Measurements from ENCODE around the gene VGLL1. TPM values are rescaled to one million over a fixed set of nuclear protein-coding genes. Genes with fewer than 3 reads are reported as not detected.
A peak's percentile ranks its signal among the peaks of the same experiment; 100 is the strongest.

Gene VGLL1, protein sequence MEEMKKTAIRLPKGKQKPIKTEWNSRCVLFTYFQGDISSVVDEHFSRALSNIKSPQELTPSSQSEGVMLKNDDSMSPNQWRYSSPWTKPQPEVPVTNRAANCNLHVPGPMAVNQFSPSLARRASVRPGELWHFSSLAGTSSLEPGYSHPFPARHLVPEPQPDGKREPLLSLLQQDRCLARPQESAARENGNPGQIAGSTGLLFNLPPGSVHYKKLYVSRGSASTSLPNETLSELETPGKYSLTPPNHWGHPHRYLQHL
- total RNA-seq = not detected

DNA sequence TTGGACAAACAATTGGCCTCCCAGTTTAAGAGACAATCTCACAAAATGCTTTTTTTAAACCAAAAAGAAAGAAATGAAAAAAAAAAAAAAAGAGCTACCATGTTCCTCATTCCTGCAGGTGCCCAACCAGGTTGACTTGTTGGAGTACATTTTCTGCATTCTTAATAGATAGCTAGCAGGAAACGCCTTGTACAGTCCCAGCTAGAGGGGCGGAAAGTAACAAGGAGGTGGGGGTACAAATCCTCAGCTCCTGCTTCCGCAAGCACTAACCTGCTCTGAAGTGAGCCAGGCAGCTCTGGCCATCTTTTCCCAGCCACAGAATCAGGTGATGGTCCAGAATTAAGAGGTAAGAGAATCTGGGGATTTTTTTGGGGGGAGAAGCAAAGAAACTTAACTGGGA is at the start of gene VGLL1:
VGLL1 (plus strand) TSS at position 265 of the 400 bp plus-strand sequence. CDS start 3,806 bp downstream, outside the sequence.
- DNase-seq = no peak

DNA sequence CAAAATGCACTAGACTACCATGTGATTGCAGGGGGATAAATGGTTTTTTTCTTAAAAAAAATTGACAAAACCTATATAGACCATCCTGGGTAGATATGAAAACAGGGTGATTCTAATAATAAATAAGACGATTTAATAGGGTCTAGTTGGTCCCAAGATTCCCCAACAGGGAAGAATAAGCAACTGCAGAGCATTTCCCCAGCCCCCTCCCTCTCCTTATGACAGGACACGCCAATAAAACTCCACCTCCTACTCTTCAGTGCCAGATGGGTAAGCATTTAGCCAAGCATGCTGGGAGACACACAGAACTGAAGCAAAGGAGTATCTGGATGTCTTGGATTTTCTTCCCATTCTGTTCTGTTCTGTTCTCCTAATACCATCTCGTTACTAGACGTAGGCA is 44.4 kb upstream of the VGLL1 start, which contains the start of gene BRS3:
BRS3 (plus strand) TSS at position 301 of the 400 bp plus-strand sequence. CDS start 168 bp downstream, outside the sequence.
- no peak for DNase-seq

DNA sequence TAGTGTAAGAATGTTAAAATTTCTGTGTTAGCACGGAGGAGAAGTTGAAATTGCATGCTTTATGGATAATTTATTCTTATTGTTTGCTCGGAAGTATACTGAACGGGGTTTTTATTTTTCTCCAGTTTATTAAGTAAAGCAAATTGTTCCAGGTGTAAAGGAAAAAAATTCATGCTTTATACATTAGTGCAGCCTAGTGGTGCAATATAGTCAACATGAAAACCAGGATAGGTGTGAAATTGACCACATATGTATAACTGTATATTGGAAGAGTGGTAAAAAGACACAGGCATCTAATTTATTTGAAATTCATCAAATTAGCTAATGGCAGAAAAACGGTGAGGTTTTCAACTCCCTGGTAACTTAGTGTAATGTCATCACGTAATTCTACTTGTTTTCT is 43.3 kb upstream of the VGLL1 start:
- DNase-seq = no peak

DNA sequence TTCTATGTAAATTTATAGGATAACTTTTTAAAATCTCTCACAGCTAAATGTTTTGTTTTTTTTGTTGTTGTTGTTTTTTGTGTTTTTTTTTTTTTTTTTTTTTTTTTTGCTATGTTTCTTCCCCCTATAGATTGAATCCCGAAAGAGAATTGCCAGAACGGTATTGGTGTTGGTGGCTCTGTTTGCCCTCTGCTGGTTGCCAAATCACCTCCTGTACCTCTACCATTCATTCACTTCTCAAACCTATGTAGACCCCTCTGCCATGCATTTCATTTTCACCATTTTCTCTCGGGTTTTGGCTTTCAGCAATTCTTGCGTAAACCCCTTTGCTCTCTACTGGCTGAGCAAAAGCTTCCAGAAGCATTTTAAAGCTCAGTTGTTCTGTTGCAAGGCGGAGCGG is 40.2 kb upstream of the VGLL1 start:
- no peak for DNase-seq

DNA sequence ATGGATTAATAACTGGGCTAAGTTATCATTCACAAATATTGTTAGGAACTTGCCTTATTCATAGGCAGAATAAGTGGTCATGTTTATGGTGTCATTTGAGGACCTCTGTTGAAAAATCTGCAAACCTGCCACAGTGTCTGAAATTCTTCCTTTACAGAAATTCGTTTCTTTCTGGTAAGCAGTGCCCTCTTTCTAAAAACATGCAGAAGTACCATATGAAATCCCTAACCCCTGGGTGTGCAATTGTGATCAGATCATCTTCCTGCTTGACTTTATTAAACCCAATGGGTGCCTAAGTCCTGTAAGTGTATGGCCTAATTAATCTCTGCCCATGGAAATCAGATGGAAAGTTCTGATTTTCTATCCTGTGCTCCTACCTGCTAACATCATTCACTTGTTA is 39.0 kb upstream of the VGLL1 start:
- no peak for DNase-seq

DNA sequence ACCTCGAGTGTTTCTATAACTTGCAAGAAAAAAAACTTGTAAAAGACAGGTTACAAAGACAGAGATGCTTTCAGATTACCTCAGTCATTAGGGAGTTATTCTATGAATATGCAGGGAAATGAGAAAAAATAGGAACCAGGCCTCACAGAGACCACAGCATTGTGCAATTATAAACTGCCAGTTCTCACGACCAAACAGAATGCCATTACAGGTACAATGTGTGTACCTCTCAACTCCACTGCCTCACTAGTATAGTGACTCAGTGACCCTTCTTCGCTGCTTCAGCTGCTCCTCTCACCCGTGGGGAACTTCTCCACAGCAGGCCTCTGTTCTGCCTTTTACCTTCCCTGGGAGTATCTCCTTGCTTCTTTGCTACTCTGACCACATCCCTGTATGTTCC is 37.0 kb upstream of the VGLL1 start:
- DNase-seq = no peak

DNA sequence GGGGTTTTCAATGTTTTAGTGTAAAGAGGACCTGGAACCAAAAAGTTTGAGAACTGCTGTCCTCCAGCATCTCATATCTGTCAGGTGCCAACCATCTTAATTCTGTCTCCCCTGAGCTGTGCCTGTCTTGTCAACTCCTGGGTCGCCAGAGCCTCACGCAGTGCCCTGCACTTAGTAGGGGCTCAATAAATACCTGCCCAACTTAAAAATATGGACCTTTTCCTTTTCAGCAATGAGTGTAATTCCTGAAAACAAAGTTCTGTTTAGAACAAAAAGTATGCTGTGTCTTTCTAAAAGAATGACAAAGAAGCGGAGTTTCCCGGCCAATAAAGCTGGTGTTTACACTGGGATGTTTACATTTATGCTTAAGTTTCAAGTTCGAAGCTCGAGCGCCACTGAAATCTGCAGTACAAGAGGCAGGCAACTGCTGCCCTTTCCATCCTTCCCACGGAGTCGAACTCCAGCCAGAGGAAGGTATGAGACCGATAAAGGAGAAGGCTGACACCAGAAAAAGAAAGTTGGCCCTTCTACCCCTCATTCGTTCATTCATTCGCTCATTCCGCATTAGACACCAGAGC is 35.7 kb upstream of the VGLL1 start:
- DNase-seq = no peak

DNA sequence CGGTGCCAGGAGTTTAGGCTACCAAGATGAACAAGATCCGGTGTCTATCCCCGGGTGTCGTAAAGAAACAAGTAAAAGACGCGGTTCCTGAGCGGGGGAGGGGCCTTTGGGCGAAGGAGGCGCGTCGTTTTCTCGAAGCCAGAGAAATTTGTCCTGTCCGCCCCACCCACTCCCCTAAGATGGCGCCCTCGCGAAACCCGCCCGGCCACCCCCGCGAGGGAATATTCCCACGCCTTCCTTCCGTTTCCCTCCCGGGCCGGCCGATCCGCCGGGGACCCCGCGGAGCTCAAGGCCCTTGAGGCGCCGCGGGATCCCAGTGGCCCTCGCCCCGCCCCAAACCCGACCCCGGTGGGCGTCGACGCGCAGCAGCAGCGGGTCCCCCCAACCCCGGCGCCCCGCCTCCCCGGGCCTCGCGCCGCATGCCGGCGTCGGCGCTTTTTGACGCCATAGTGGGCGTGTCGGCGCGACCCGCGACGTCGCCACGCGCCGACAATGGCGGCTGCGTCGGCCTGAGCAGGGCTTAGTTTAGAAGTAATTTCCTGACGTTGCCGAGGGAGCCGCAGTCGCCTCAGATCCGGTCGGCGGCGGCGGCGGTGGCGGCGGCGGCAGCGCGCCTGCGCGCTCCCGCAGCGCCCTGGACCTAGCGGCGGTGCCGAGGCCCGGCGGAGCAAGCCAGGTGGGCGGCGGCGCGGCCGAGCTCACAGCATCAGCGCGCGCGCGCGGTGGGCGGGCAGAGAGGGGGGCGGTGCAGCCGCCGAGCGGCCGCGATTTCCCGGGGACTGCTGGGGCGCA is 35.1 kb upstream of the VGLL1 start:
- peak; percentile 93 for DNase-seq

DNA sequence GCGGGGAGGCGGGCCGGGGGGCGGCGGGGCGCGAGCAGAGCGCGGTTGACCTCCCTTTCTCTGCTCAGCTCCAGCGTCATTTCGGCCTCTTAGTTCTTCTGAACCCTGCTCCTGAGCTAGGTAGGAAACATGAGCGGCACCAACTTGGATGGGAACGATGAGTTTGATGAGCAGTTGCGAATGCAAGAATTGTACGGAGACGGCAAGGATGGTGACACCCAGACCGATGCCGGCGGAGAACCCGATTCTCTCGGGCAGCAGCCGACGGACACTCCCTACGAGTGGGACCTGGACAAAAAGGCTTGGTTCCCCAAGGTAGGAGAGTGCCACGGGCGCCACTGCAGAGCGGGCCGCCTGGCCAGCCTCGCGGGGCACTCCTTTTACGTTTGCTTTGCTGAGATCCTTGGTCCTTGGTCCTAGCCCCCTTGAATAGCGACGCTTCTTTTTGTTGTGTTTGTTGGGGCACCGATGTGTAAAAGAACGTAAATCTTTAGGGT is 34.4 kb upstream of the VGLL1 start, which contains the start of gene HTATSF1:
HTATSF1 (plus strand) TSS at position 37 of the 497 bp plus-strand sequence; CDS start at position 130, 93 bp downstream.
- DNase-seq = no peak

DNA sequence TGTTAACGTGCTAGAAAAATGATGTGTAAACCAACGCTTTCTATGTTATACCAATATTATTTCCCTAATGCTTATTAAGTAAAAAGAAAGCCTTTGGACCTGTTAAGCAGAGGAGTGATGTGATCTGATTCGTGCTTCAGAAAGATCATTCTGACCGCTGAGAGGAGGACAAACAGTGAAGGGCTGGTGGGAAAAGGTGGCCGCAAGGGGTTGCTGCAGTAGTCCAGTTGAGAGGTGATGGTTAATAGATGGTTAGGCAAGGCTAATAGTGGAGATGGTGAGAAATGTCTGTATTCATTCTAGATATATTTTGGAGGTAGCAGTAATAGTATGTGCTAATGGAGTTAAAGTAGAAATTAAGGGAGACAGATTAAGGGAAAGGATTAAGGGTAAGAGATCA is 12.9 kb upstream of the VGLL1 start:
- DNase-seq = no peak

DNA sequence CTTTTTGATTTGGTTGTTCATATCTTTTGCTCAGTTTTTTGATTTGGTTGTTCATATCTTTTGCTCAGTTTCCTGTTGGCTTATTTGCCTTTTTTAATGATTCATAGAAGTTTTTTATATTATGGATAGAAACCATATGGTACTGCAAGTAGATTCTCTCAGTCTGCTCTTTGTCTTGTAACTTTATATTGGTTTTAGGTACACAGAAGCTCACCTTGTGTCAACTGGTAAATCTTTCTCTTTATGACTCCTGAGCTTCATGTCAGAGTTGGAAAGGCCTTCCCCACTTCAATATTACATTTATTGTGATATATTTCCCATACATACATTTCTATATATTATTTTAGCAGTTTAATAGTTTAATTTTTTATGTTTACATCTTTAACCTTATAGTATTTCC is 8.2 kb upstream of the VGLL1 start:
- DNase-seq = no peak

DNA sequence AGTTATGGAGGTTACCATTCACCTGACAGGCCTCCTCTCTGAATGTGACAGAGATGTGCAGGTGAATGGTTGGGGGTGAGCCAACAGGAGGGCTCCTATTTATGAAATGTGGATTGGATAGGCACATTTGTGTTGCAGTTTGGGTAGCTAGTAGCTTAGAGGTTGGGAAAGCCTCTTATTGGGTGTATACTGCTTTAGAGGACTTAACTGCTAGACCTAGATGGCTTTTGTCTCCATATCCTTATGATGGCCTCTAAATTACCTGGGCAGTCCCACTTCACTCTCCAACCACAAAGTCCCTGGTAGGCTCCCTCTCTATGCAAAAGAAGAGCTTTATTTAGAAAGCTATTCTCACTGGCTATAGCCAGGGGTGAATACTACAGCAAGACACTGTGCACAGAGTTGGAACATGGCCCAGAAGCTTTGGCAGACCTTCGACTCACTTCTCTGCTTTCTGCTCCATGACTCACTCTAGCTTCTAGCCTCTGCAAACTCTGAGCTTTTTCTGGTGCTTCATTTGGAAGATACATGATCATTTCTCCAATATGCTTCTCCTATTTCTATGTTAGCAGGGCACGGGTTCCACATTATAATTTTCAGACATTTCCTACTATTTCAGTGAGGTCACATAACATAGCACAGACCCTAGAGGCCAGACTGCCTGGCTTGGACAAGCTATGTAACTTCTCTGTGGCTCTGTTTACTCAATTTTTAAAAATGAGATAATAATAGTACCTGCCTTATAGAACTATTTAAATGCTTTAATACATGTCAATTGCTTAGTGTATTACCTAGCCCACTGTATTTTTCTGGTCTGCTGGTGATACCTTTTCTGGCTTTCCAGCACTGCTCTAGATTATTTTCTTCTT is 6.0 kb upstream of the VGLL1 start:
- DNase-seq = peak; percentile 87

DNA sequence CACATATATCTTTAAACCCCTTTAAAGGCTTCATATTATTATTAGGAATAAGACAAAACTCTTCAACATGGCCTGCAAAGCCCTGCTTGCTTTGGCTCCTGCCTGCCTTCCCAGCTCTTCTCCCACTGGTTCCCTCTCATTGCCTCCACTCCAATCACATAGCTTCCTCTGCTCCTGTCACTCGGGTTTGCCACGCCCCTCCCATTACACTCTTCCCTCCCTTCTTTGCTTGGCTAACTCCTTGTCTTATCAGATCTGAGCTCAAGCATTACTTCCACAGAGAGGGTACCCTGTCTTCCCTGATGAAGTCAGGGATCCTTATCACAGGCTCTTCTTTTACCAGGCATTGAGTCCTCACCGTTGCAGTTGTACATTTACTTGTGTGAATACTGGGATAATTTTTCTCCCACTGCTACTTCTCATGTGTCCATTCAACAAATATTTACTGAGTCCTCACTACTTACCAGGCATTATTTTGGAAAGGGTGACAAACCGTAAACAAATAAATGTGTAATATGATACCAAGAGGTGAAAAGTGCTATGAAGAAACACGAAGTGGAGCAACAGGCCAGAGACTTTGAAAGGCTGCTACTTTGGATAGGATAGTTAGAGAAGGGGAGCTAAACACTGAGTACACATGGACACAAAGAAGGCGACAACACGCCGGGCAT is 3.2 kb upstream of the VGLL1 start:
- no peak for DNase-seq

DNA sequence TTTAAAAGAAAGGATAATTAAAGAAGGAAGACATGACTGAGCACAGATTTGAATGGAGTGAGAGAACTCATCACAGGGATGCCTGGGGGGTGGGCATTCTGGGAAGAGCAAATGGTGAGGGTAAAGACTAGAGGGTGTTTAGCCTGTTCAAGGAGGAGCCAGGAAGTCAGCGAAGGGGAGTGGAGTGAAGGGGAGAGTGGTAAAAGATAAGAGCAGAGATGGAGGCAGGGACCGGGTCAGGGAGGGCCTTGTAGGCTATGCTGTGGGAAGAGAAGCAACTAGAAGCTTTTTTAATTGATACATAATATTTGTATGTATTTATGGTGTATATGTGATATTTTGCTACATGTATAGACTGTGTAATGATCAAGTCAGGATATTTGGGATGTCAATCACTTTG is 2.2 kb upstream of the VGLL1 start:
- no peak for DNase-seq

DNA sequence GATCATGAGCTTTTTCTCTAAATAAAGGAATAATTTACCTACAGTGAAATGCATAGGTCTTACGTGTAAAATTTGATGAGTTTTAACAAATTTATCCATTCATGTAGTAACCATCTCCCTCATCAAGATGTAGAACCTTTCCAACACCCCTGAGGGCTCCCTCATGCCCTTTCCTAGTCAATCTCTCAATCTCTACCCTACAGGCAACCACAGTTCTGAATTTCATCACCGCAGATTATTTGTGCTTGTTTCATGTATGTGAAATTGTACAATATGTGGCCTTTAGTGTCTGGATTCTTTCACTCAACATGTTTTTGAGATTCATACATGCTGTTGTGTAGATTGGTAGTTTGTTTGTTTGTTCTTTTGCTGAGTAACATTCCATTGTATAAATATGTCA is 2.1 kb downstream of the VGLL1 start:
- DNase-seq = no peak

DNA sequence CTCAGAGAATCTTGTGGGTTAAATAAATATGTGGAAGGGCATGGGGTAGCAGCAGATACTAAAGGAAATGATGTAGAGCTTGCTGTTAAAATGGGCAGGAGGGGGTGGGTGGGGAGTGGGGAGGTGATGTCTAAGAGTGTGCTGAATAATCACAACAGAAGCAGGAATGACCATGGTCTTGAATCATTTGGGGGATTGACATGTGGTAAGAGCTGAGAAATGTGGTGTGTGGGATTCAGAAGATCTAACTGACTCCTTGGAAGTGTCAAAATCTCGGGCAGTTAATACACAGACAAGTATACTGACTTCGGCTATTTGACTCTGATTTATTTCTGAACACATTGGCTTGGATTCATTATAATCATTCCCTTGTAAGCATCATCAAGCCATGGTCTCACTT is 6.8 kb downstream of the VGLL1 start:
- DNase-seq = no peak

DNA sequence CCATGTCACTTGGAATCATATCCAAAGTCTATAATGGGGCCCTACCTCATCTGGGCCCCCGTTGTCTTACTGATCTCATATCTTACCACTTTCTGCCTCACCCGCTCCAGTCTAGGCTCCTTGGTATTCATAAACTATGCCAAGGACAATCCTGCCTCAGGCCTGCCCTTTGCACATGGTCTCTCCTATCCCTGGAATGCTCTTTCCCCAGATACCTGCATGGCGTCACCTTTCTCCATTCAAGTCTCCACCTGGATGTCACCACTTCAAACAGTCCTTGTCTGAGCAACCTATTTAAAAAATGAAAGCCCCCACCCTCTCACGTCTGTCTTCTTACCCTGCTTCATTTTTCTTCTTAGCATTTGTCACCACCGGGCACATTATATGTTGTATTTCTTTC is 8.2 kb downstream of the VGLL1 start:
- DNase-seq = no peak

DNA sequence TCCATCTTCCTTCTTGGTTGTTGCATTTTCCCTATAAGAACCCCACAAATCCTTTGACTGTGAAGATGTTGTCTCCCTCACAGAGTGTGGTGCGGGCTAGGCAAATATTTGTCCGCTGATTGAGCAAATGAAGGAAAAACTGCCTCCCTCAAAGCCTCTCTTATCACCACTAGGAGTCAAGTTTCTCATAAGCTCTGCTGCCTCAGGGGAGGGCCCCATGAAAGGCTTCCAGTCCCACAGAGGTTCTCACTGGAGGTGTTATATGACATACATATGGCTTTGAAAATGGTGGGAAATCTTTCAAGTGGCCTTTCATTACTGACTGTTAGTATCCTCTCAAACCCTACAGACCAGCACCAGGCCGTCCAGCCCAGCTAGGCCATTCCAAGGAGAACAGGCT is 9.3 kb downstream of the VGLL1 start:
- peak; percentile 7 for DNase-seq

DNA sequence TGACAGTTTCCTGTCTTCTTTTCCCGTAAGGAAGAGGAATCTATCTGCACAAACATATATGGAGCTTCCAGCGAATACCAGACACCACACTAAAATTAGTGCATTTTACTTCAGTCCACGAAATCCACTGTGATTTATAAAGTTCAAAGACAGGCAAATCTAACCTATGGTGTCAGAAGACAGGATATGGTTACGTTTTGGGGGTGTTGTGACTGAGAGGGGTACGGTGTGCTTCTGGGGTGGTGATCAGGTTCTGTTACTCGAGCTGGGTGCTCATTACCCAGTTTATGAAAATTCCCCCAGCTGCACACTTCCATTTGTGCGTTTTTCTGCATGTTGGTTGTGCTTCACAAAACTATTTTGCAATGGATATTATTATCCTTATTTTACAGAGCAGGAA is 10.3 kb downstream of the VGLL1 start:
- no peak for DNase-seq

DNA sequence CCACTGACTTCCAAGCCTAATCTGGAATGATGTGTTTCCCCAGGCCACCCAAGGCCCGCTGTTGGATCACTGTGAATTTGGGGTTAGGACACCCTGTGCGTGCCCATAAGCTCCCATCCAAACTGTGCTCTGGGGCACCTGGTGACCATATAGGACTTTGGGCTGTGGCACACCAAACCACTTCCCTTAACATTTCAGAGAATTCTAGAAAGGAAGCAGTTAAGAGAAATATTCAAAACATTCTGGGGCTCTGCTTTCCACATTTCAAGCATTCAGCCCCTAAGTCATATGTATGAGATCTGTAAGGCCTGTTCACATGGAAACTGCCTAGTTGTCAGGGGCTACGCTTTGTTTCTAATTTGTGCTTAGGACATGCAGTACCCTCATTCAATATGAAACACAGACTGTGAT is 14.4 kb downstream of the VGLL1 start:
- DNase-seq = no peak

DNA sequence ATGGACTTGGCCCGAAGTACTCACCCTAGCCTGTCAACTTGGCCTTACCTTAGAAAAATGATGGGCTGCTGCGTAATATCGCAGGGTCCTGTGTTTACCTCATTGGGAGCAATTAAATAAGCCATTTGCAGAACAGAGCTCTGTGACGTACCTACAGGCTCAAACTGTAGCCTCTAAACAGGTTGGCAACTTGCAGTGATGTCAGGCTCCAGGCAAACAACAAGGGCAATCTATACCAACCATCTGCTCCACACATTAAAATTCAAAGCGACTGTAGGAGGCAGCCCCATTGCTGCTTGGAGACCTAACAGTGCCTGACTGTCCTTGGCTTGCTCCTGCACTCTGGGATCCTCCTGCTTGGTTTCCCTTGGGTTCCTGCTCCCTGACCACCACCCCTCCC is 17.2 kb downstream of the VGLL1 start:
- DNase-seq = no peak

DNA sequence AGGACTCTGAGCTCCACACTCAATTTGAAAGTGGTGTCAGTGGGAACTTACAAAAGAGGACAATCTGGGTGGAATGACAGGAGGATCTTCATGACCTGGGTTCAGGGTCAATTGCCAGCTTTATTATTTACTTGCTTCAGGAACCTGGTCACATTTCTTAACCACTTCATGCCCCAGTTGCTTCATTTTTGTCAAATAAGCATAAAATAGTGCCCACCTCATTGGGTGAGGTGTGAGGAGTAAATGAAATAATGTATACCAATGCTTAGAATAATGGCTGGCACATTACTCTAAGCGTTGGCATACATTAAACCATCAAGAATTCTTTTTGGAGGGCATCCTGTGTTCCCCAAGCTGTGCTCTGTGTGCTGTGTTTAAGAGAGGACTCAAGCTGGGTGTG is 19.4 kb downstream of the VGLL1 start:
- DNase-seq = no peak
